Femur (tissue), 1 donor: ENCODE data around the gene GMPR.
"Not testable (repeated sequence)": the region's sequence is repeated elsewhere in the genome, so short reads cannot be mapped to it uniquely, and the experiment has no call there.

ENCODE experiments used
- DNase-seq: peaks from one replicate; pipeline ENCODE4 v3.0.0-alpha.2; 2017

The GMPR gene

GRCh38 chr6:16226117-16227047, 12.0 kb upstream of the GMPR start:
- not testable (repeated sequence) for DNase-seq

GRCh38 chr6:16227048-16227562, 11.3 kb upstream of the GMPR start:
- no peak for DNase-seq

GRCh38 chr6:16227605-16228004, 10.8 kb upstream of the GMPR start:
- DNase-seq = no peak

- DNase-seq = no peak
These were observed 10.3 kb upstream of the GMPR start for GRCh38 chr6:16228043-16228442.

GRCh38 chr6:16228709-16229665, 9.4 kb upstream of the GMPR start:
- DNase-seq = no peak

GRCh38 chr6:16229700-16230099, 8.7 kb upstream of the GMPR start:
- no peak for DNase-seq

- DNase-seq = no peak
These were observed 7.4 kb upstream of the GMPR start for GRCh38 chr6:16230953-16231352.

- no peak for DNase-seq
These were observed 6.3 kb upstream of the GMPR start for GRCh38 chr6:16232086-16232485.

- no peak for DNase-seq
These were observed 2.3 kb upstream of the GMPR start for GRCh38 chr6:16236009-16236501.

GRCh38 chr6:16236631-16237199, 1.7 kb upstream of the GMPR start:
- peak; percentile 57 for DNase-seq

GRCh38 chr6:16237242-16237641, 1.1 kb upstream of the GMPR start:
- no peak for DNase-seq

GRCh38 chr6:16238963-16239797, 793 bp downstream of the GMPR start:
- DNase-seq = peak; percentile 68

- DNase-seq = no peak
These were observed 1.4 kb downstream of the GMPR start for GRCh38 chr6:16239798-16240123.

- DNase-seq = no peak
These were observed 2.4 kb downstream of the GMPR start for GRCh38 chr6:16240589-16241320.

- no peak for DNase-seq
These were observed 2.9 kb downstream of the GMPR start for GRCh38 chr6:16241321-16241689.

GRCh38 chr6:16243055-16243454, 4.7 kb downstream of the GMPR start:
- DNase-seq = peak; percentile 58

- no peak for DNase-seq
These were observed 5.3 kb downstream of the GMPR start for GRCh38 chr6:16243664-16244063.

- peak; percentile 49 for DNase-seq
These were observed 6.1 kb downstream of the GMPR start for GRCh38 chr6:16244446-16244845.

- DNase-seq = no peak
These were observed 6.6 kb downstream of the GMPR start for GRCh38 chr6:16244869-16245451.

- DNase-seq = no peak
These were observed 10.0 kb downstream of the GMPR start for GRCh38 chr6:16248271-16248853.

- DNase-seq = no peak
These were observed 11.6 kb downstream of the GMPR start for GRCh38 chr6:16249971-16250370.
